Esophagus muscularis mucosa (tissue), 3 donors: ENCODE results near the gene PPP2R1A.

ENCODE experiments used
- POLR2A ChIP-seq: fragments of 450-650 bp; IDR thresholded peaks from one replicate; pipeline ENCODE4 v1.6.1; 2017; ENCODE audit warnings: antibody characterized with exemption, moderate library complexity, mild to moderate bottlenecking, low read depth
- POLR2AphosphoS5 ChIP-seq, 2 donors: sonication (generic); formaldehyde crosslinking; IDR thresholded peaks; one replicate each; pipeline ENCODE4 v1.6.1; 2017; ENCODE audit warnings: antibody characterized with exemption in 2 of 2
- TF ChIP-seq, protein P1 (sequence below), 3 experiments: fragments of 200-600 bp in 2 of 3; fragments of 450-650 bp in 1 of 3; sonication (generic) in 2 of 3; IDR thresholded peaks; one replicate each; pipeline ENCODE4 v1.5.1; 2017 to 2019; ENCODE audit warnings: antibody characterized with exemption in 3 of 3, mild to moderate bottlenecking in 2 of 3, moderate library complexity in 1 of 3

DNA sequence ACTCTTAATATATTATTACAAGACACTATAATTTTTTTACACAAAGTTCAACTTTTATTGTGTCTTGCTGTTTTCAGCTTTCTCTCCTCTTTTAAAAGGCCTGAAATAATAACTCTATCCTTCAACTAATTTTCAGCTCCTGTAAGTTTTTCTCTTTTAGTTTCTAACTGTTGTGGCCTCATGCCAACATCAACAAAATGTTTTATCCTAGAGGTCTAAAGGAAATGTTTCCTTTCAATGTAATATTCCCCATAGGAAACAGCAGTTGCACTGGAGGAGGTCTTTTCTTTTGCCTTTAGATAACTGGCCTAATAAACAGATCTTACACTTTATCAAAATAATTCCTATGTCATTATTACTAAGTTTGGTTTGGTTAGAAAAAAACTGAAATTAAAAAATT, 41.6 kb upstream of the PPP2R1A start:
- TF ChIP-seq, protein P1, sequence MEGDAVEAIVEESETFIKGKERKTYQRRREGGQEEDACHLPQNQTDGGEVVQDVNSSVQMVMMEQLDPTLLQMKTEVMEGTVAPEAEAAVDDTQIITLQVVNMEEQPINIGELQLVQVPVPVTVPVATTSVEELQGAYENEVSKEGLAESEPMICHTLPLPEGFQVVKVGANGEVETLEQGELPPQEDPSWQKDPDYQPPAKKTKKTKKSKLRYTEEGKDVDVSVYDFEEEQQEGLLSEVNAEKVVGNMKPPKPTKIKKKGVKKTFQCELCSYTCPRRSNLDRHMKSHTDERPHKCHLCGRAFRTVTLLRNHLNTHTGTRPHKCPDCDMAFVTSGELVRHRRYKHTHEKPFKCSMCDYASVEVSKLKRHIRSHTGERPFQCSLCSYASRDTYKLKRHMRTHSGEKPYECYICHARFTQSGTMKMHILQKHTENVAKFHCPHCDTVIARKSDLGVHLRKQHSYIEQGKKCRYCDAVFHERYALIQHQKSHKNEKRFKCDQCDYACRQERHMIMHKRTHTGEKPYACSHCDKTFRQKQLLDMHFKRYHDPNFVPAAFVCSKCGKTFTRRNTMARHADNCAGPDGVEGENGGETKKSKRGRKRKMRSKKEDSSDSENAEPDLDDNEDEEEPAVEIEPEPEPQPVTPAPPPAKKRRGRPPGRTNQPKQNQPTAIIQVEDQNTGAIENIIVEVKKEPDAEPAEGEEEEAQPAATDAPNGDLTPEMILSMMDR (IDR thresholded peaks at IDR 0.05) = no peak
- TF ChIP-seq POLR2A (no peak), POLR2AphosphoS5 (IDR thresholded peaks at IDR 0.05) (no peak)
